ENCODE measurements around the gene TSPO.

GRCh38 chr22:43191831-43192230, 40.5 kb downstream of the TSPO start:
- TF ChIP-seq CTCF (IDR thresholded peaks at IDR 0.05) (no peak), POLR2AphosphoS5 (IDR thresholded peaks at IDR 0.05; ENCODE audit: low read depth, low read length) (no peak), REST (IDR thresholded peaks at IDR 0.05; ENCODE audit: insufficient read depth in 1 of 2, low read depth in 2 of 2, low read length in 1 of 2) (no peak), TCF7L2 (IDR thresholded peaks at IDR 0.05; ENCODE audit: low read depth, low read length) (no peak)

Measured in Panc1 (cell line).